ENCODE measurements around the gene MYT1. TPM values are rescaled to one million over a fixed set of nuclear protein-coding genes. Genes with fewer than 3 reads are reported as not detected.
"Not testable (repeated sequence)": the region's sequence is repeated elsewhere in the genome, so short reads cannot be mapped to it uniquely, and the experiment has no call there.

The MYT1 gene
- polyA plus RNA-seq, 1 of the 3 experiments (the other 2 are of a cell fraction): 0.10 TPM

DNA sequence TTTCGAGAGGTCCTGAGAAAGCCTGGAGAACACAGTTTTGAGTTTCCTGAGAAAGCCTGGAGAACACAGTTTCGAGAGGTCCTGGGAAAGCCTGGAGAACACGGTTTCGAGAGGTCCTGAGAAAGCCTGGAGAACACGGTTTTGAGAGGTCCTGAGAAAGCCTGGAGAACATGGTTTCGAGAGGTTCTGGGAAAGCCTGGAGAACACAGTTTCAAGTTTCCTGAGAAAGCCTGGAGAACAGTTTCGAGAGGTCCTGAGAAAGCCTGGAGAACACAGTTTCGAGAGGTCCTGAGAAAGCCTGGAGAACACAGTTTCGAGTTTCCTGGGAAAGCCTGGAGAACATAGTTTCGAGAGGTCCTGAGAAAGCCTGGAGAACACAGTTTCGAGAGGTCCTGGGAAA is 40.7 kb upstream of the MYT1 start:
- H3K9me3 ChIP-seq; H2AFZ ChIP-seq (ENCODE audit: low read depth); POLR2A ChIA-PET; CTCF ChIA-PET; H3K9ac ChIP-seq; H3K36me3 ChIP-seq (replicated peaks in 1 of 2; ENCODE audit: control insufficient read depth in 1 of 2, insufficient read depth in 2 of 2, low read length in 1 of 2); H3K4me3 ChIP-seq (ENCODE audit: low read depth in 2 of 2, low read length in 1 of 2); H3K4me1 ChIP-seq (ENCODE audit: control insufficient read depth in 1 of 2, insufficient read depth in 2 of 2, low read depth in 1 of 2, low read length in 1 of 2); H4K20me1 ChIP-seq (ENCODE audit: insufficient read depth); H3K79me2 ChIP-seq (ENCODE audit: insufficient read depth); H3K9me2 ChIP-seq; DNase-seq; H3F3A ChIP-seq (replicated peaks; ENCODE audit: insufficient read depth); H3K27ac ChIP-seq (ENCODE audit: low read depth in 2 of 2, low read length in 1 of 2); H3K4me2 ChIP-seq: not testable (repeated sequence)
- WGBS (ENCODE audit: low lambda C conversion rate): 28% methylated on average over 11 of the region's 11 CpGs
- H3K27me3 ChIP-seq (ENCODE audit: insufficient read depth): peaks cover 28% of the 10 kb centered on the region

DNA sequence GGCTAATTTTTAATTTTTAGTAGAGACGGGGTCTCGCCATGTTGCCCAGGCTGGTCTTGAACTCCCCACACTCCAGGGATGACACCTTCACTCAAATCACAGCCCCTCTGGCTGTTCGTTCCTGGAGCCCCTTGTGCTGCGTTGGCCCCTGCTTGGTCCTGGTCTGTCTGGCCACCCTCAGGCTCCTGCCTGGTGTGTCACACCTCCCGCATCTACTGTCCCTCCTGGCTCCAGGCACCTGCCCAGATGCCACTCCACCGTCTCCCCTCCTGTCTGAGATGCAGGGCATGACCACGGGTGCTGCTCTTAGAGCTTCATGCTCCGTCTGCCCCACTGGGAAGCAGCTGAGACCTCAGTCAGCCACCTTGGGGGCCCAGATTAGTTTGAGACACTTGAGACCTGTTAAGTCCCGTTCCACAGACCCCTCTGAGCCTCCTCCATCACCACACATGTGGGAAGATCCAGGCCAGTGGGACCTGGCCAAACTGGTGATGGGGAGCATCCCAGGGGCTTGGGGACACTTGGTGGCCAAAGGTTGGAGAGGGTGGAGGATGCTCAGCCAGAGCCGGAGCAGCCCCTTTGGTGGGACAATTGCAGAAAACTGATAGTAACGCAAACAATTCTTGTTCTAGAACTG is 35.0 kb upstream of the MYT1 start:
- no peak overlapping the region for H3K9ac ChIP-seq
- no peaks in the 10 kb centered on the region for H3K27me3 ChIP-seq (ENCODE audit: insufficient read depth)
- no peak overlapping the region for H3K4me3 ChIP-seq (ENCODE audit: low read depth in 2 of 2, low read length in 1 of 2)
- no peaks in the 10 kb centered on the region for H4K20me1 ChIP-seq (ENCODE audit: insufficient read depth)
- no peaks in the 10 kb centered on the region for H3K36me3 ChIP-seq (replicated peaks in 1 of 2; ENCODE audit: control insufficient read depth in 1 of 2, insufficient read depth in 2 of 2, low read length in 1 of 2)
- H3K4me1 ChIP-seq (ENCODE audit: control insufficient read depth in 1 of 2, insufficient read depth in 2 of 2, low read depth in 1 of 2, low read length in 1 of 2): peaks cover 0 to 4% of the 10 kb centered on the region in 2 experiments; a peak in 1 of 4 replicates
- TF ChIP-seq CHD2 (IDR thresholded peaks at IDR 0.05; ENCODE audit: low read length, partially characterized antibody) (no peak), GATA2 (CRISPR knock-in tag; IDR thresholded peaks at IDR 0.05) (no peak), RXRA (IDR thresholded peaks at IDR 0.05; ENCODE audit: borderline replicate concordance, low read depth) (no peak), TCF12 (IDR thresholded peaks at IDR 0.05) (no peak)
- TF ChIP-seq, protein P1, sequence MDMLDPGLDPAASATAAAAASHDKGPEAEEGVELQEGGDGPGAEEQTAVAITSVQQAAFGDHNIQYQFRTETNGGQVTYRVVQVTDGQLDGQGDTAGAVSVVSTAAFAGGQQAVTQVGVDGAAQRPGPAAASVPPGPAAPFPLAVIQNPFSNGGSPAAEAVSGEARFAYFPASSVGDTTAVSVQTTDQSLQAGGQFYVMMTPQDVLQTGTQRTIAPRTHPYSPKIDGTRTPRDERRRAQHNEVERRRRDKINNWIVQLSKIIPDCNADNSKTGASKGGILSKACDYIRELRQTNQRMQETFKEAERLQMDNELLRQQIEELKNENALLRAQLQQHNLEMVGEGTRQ (IDR thresholded peaks at IDR 0.05; ENCODE audit: borderline replicate concordance, low read depth, low read length): no peak
- H3K4me2 ChIP-seq: no peak overlapping the region
- 56% methylated on average over 6 of the region's 11 CpGs for WGBS (ENCODE audit: low lambda C conversion rate)
- no peaks in the 10 kb centered on the region for H3K9me3 ChIP-seq
- CTCF ChIA-PET: interaction anchor here (0.6 kb wide), 1 partner anchor 9 kb away, joined by 3 read pairs; no protein-coding TSS in a partner anchor
- DNase-seq: no peak
- no peak overlapping the region for H3K27ac ChIP-seq (ENCODE audit: low read depth in 2 of 2, low read length in 1 of 2)
- POLR2A ChIA-PET: no interaction called here
- no peaks in the 10 kb centered on the region for H3K9me2 ChIP-seq
- no peaks in the 10 kb centered on the region for H3F3A ChIP-seq (replicated peaks; ENCODE audit: insufficient read depth)
- H2AFZ ChIP-seq (ENCODE audit: low read depth): no peak overlapping the region
- no peaks in the 10 kb centered on the region for H3K79me2 ChIP-seq (ENCODE audit: insufficient read depth)

DNA sequence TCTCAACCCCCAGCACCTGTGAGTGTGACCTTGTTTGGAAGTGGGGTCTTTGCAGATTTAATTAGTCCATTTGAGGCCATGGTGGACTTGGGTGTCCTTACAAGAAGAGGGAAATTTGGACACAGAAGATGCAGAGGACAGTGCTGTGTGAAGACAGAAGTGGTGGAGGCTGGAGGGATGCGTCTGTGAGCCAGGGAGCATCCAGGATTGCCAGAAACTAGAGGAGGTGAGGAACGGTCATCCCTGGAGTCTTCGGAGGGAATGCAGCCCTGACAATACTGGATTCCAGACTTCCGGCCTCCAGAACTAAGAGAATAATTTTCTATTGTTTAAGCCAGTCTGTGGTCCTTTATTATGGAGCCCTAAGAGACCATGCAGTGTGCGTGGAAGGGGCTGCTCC is 34.0 kb upstream of the MYT1 start:
- H3K9ac ChIP-seq: no peak overlapping the region
- H3K9me2 ChIP-seq: no peaks in the 10 kb centered on the region
- no peak overlapping the region for H3K4me2 ChIP-seq
- no peaks in the 10 kb centered on the region for H3K27me3 ChIP-seq (ENCODE audit: insufficient read depth)
- WGBS (ENCODE audit: low lambda C conversion rate): 50% methylated on average over 5 of the region's 5 CpGs
- no peak overlapping the region for H2AFZ ChIP-seq (ENCODE audit: low read depth)
- peaks cover 0 to 4% of the 10 kb centered on the region in 2 experiments; a peak in 1 of 4 replicates for H3K4me1 ChIP-seq (ENCODE audit: control insufficient read depth in 1 of 2, insufficient read depth in 2 of 2, low read depth in 1 of 2, low read length in 1 of 2)
- H3F3A ChIP-seq (replicated peaks; ENCODE audit: insufficient read depth): no peaks in the 10 kb centered on the region
- TF ChIP-seq, protein P2, sequence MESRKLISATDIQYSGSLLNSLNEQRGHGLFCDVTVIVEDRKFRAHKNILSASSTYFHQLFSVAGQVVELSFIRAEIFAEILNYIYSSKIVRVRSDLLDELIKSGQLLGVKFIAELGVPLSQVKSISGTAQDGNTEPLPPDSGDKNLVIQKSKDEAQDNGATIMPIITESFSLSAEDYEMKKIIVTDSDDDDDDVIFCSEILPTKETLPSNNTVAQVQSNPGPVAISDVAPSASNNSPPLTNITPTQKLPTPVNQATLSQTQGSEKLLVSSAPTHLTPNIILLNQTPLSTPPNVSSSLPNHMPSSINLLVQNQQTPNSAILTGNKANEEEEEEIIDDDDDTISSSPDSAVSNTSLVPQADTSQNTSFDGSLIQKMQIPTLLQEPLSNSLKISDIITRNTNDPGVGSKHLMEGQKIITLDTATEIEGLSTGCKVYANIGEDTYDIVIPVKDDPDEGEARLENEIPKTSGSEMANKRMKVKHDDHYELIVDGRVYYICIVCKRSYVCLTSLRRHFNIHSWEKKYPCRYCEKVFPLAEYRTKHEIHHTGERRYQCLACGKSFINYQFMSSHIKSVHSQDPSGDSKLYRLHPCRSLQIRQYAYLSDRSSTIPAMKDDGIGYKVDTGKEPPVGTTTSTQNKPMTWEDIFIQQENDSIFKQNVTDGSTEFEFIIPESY (IDR thresholded peaks at IDR 0.05; ENCODE audit: borderline replicate concordance, low read depth): no peak
- no peak for TF ChIP-seq FOXJ3 (CRISPR knock-in tag; IDR thresholded peaks at IDR 0.05)
- ChIA-PET CTCF (no interaction called here), POLR2A (no interaction called here)
- no peaks in the 10 kb centered on the region for H3K36me3 ChIP-seq (replicated peaks in 1 of 2; ENCODE audit: control insufficient read depth in 1 of 2, insufficient read depth in 2 of 2, low read length in 1 of 2)
- no peaks in the 10 kb centered on the region for H3K9me3 ChIP-seq
- no peak overlapping the region for H3K27ac ChIP-seq (ENCODE audit: low read depth in 2 of 2, low read length in 1 of 2)
- H3K4me3 ChIP-seq (ENCODE audit: low read depth in 2 of 2, low read length in 1 of 2): no peak overlapping the region
- DNase-seq: no peak
- no peaks in the 10 kb centered on the region for H4K20me1 ChIP-seq (ENCODE audit: insufficient read depth)
- H3K79me2 ChIP-seq (ENCODE audit: insufficient read depth): no peaks in the 10 kb centered on the region
